HepG2 (cell line): ENCODE measurements around the gene FTCD. TPM values are rescaled to one million over a fixed set of nuclear protein-coding genes. Genes with fewer than 3 reads are reported as not detected.

Experiments used
- ATAC-seq: fragments of 200-7000 bp; cut with Tn5 transposase; 3 replicates; pipeline ENCODE4 v1.9.1; 2020; ENCODE audit warnings: mild to moderate bottlenecking, moderate library complexity
- BruUV-seq: library from RNA; stranded (reverse); fragments of 400-500 nt; replicated peaks from 2 replicates; lab custom pipeline; 2021; lab: Mats Ljungman, UMichigan
- CTCF ChIA-PET: fragments of 300-600 bp; formaldehyde crosslinking; extraction: SDS; loops from one replicate; lab custom pipeline; 2021; ENCODE audit warnings: low total read pairs, inconsistent platforms, low intra/inter-chr PET ratio; lab: Yijun Ruan, JAX
- POLR2A ChIA-PET: fragments of 350-600 bp; sonication (Branson Sonifier 250); formaldehyde crosslinking; loops from one replicate; lab custom pipeline; 2020; ENCODE audit warnings: antibody characterized with exemption, inconsistent platforms; lab: Yijun Ruan, JAX
- DNase-seq: peaks from one replicate; pipeline ENCODE4 v3.0.0-alpha.2; 2015; ENCODE audit warnings: low spot score
- FAIRE-seq: peaks from 3 replicates; lab custom pipeline; 2011; peaks lifted over from hg19 to GRCh38; lab: Jason Lieb, UNC
- H2AFZ ChIP-seq: one replicate; pipeline ENCODE4 v1.6.1; 2011; ENCODE audit warnings: low read length, inconsistent platforms
- H3K27ac ChIP-seq: fragments of 300-600 bp; 3 replicates; pipeline ENCODE4 v1.8.0; 2011; ENCODE audit warnings: mixed run types, mild to moderate bottlenecking, mixed read lengths, low read length, inconsistent platforms; ENCODE audit not compliant: insufficient read depth; ENCODE audit errors: extremely low read length
- H3K27me3 ChIP-seq, 2 experiments: fragments of 200-600 bp in 1 of 2; 2 replicates in 1 of 2; 3 replicates in 1 of 2; pipeline versions ENCODE4 v1.6.0 to v1.8.0; 2011; ENCODE audit warnings: low read length in 2 of 2, mild to moderate bottlenecking in 2 of 2, moderate library complexity in 2 of 2, inconsistent platforms in 1 of 2; ENCODE audit not compliant: insufficient read depth in 2 of 2, control insufficient read depth in 1 of 2
- H3K36me3 ChIP-seq, 2 experiments: fragments of 200-600 bp in 1 of 2; replicated peaks in 1 of 2; 2 replicates in 1 of 2; 3 replicates in 1 of 2; pipeline versions ENCODE4 v1.5.1 to v1.8.0; 2011; ENCODE audit warnings: low read length in 2 of 2, inconsistent platforms in 1 of 2; ENCODE audit not compliant: insufficient read depth in 2 of 2, control insufficient read depth in 1 of 2
- H3K4me1 ChIP-seq: 2 replicates; pipeline ENCODE4 v1.5.1; 2012; ENCODE audit warnings: low read length, inconsistent platforms; ENCODE audit not compliant: insufficient read depth
- H3K4me2 ChIP-seq: 2 replicates; pipeline ENCODE4 v1.6.0; 2011; ENCODE audit warnings: low read depth, low read length, inconsistent platforms
- H3K4me3 ChIP-seq, 3 experiments: fragments of 200-600 bp in 1 of 3; sonication (generic), shearing (Covaris generic) in 1 of 3; replicated peaks in 1 of 3; 2 replicates each; pipeline ENCODE4 v1.5.1; 2011 to 2016; ENCODE audit warnings: low read length in 3 of 3, inconsistent platforms in 2 of 3, low read depth in 2 of 3, mild to moderate bottlenecking in 2 of 3, control low read depth in 1 of 3, mixed read lengths in 1 of 3; ENCODE audit not compliant: insufficient read depth in 1 of 3
- H3K79me2 ChIP-seq: one replicate; pipeline ENCODE4 v1.6.1; 2011; ENCODE audit warnings: low read length, inconsistent platforms; ENCODE audit not compliant: insufficient read depth
- H3K9ac ChIP-seq: 2 replicates; pipeline ENCODE4 v1.6.0; 2011; ENCODE audit warnings: mild to moderate bottlenecking, low read depth, low read length, inconsistent platforms; ENCODE audit not compliant: insufficient read depth
- H3K9me3 ChIP-seq: 2 replicates; pipeline ENCODE4 v1.5.1; 2012; ENCODE audit warnings: mild to moderate bottlenecking, low read length
- H4K20me1 ChIP-seq: 2 replicates; pipeline ENCODE4 v1.6.0; 2011; ENCODE audit warnings: inconsistent platforms, mild to moderate bottlenecking, low read length, moderate library complexity; ENCODE audit not compliant: insufficient read depth
- ATM ChIP-seq: fragments of 450-650 bp; IDR thresholded peaks from 2 replicates; pipeline ENCODE4 v1.7.1; 2017; ENCODE audit warnings: mild to moderate bottlenecking, borderline replicate concordance
- ELF3 ChIP-seq: IDR thresholded peaks from 2 replicates; pipeline ENCODE4 v1.6.1; 2016; ENCODE audit warnings: missing genetic modification reagents, missing compliant biosample characterization
- FOSL1 ChIP-seq: sonication (generic); formaldehyde crosslinking; IDR thresholded peaks from 2 replicates; pipeline ENCODE4 v1.9.0; 2021; ENCODE audit warnings: missing genetic modification reagents, borderline replicate concordance
- GZF1 ChIP-seq: sonication (generic); formaldehyde crosslinking; IDR thresholded peaks from 2 replicates; pipeline ENCODE4 v1.5.1; 2020; ENCODE audit warnings: mild to moderate bottlenecking, missing genetic modification reagents
- ZIK1 ChIP-seq: sonication (generic); formaldehyde crosslinking; IDR thresholded peaks from 2 replicates; pipeline ENCODE4 v1.5.0; 2020; ENCODE audit warnings: mild to moderate bottlenecking, low read depth, missing genetic modification reagents, borderline replicate concordance
- ZNF484 ChIP-seq: sonication (generic); formaldehyde crosslinking; IDR thresholded peaks from 2 replicates; pipeline ENCODE4 v1.5.1; 2020; ENCODE audit warnings: mild to moderate bottlenecking, low read depth, missing genetic modification reagents, borderline replicate concordance
- ZNF567 ChIP-seq: sonication (generic); formaldehyde crosslinking; IDR thresholded peaks from 2 replicates; pipeline ENCODE4 v1.8.1; 2023; ENCODE audit warnings: mild to moderate bottlenecking, missing genetic modification reagents, borderline replicate concordance
- ZNF766 ChIP-seq: sonication (generic); formaldehyde crosslinking; IDR thresholded peaks from 2 replicates; pipeline ENCODE4 v1.5.0; 2020; ENCODE audit warnings: missing genetic modification reagents, borderline replicate concordance
- ZNF780A ChIP-seq: sonication (generic); formaldehyde crosslinking; IDR thresholded peaks from 2 replicates; pipeline ENCODE4 v1.8.0; 2022; ENCODE audit warnings: mild to moderate bottlenecking, missing genetic modification reagents, moderate library complexity
- ZNF790 ChIP-seq: sonication (generic); formaldehyde crosslinking; IDR thresholded peaks from 2 replicates; pipeline ENCODE4 v1.8.0; 2022; ENCODE audit warnings: missing genetic modification reagents, mild to moderate bottlenecking, borderline replicate concordance
- WGBS: methylation state at CpG from one replicate; pipeline ENCODE4 v1.1.6; 2017; ENCODE audit warnings: low lambda C conversion rate; 5-methylcytosine and 5-hydroxymethylcytosine counted together
- in situ Hi-C: cut with HindIII; loops from 2 replicates; pipeline ENCODE4 v1.10.0; 2017; ENCODE audit warnings: low pct_unique_long_range_greater_than_20kb; ENCODE audit not compliant: extremely low pct_ligation_motif_present
- intact Hi-C: fragments of 100-400 bp; cut with micrococcal nuclease; formaldehyde crosslinking; loops from one replicate; pipeline ENCODE4 v1.10.0; 2022; ENCODE audit not compliant: unreplicated experiment
- polyA plus RNA-seq, 8 experiments: library from polyadenylated mRNA; depleted of rRNA in 3 of 8; stranded (reverse) in 7 of 8; unstranded in 1 of 8; fragments of >200 nt; fragmentation: Illumina TruSeq in 4 of 8; extraction: Trizol in 4 of 8; gene quantifications; 2 replicates each; pipeline versions ENCODE4 v1.2.1 to v1.2.3, GENCODE V29; 2011 to 2016; ENCODE audit warnings: low read depth in 4 of 8, missing spikeins in 1 of 8, mixed read lengths in 1 of 8; ENCODE audit not compliant: insufficient read depth in 1 of 8
- total RNA-seq, 5 experiments: library from RNA; depleted of rRNA; stranded (reverse); fragments of >200 nt; fragmentation: Illumina TruSeq; extraction: Trizol; gene quantifications; 2 replicates each; pipeline ENCODE4 v1.2.3, GENCODE V29; 2016; ENCODE audit warnings: low read depth in 1 of 5
- TF ChIP-seq, protein P1 (sequence below): sonication (generic); formaldehyde crosslinking; IDR thresholded peaks from 2 replicates; pipeline ENCODE4 v1.8.1; 2022; ENCODE audit warnings: low read depth, mild to moderate bottlenecking, missing genetic modification reagents
- TF ChIP-seq, protein P2 (sequence below): sonication (generic); formaldehyde crosslinking; IDR thresholded peaks from 2 replicates; pipeline ENCODE4 v1.4.0; 2020; ENCODE audit warnings: missing genetic modification reagents, borderline replicate concordance

Gene FTCD
- total and polyA plus RNA-seq, 2 of the 13 experiments (the other 11 are each of a cell fraction or from before 2014, with no cell fraction given), result 75.7 to 105 TPM

DNA sequence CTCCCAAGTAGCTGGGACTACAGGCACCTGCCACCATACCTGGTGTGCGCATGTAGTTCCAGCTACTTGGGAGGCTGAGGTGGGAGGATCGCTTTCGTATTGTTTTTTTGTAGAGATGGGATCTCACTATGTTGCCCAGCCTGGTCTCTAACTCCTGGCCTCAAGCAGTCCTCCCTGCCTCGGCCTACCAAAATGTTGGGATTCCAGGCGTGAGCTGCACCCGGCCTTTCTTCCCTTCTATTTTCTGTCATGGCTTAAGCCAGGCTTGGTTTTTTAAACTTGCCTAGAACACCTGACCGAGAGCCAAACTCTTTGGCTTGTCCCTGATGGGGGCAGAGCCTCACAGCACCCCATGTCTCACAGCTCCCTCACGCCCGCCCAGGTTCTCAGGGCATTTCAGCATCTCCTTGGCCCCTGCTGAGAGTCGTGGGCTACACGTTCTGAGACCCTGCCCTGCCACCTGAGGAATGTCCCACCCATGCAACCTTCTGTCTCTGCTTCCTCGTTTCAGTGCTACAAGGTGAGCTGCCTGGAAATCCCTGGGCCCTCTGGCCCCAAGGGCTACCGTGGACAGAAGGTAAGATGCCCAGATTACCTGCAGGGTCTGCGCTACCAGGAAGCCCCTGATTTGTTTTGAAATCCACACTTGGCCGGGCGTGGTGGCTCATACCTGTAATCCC is 41.7 kb downstream of the FTCD start:
- in situ Hi-C loops (no loop called here), intact Hi-C loops (no loop called here)
- H3K27ac ChIP-seq, result no peak overlapping the region
- BruUV-seq, result no TSS peak
- FAIRE-seq (no peak), ATAC-seq (no peak)
- H3K4me2 ChIP-seq, result no peak overlapping the region
- H3K79me2 ChIP-seq, result no peaks in the 10 kb centered on the region
- WGBS, result 45% methylated on average over 15 of the region's 16 CpGs
- POLR2A ChIA-PET, result no interaction called here
- H3K36me3 ChIP-seq, result no peaks in the 10 kb centered on the region
- no peaks in the 10 kb centered on the region for H3K4me1 ChIP-seq
- CTCF ChIA-PET, result no interaction called here
- no peaks in the 10 kb centered on the region for H4K20me1 ChIP-seq
- H3K9ac ChIP-seq, result no peak overlapping the region
- H3K4me3 ChIP-seq, result no peak overlapping the region
- TF ChIP-seq ZNF766 (CRISPR knock-in tag), result no peak
- TF ChIP-seq ZNF790, result no peak
- TF ChIP-seq ATM, result no peak
- no peak for TF ChIP-seq GZF1 (CRISPR knock-in tag)
- TF ChIP-seq, protein P1, sequence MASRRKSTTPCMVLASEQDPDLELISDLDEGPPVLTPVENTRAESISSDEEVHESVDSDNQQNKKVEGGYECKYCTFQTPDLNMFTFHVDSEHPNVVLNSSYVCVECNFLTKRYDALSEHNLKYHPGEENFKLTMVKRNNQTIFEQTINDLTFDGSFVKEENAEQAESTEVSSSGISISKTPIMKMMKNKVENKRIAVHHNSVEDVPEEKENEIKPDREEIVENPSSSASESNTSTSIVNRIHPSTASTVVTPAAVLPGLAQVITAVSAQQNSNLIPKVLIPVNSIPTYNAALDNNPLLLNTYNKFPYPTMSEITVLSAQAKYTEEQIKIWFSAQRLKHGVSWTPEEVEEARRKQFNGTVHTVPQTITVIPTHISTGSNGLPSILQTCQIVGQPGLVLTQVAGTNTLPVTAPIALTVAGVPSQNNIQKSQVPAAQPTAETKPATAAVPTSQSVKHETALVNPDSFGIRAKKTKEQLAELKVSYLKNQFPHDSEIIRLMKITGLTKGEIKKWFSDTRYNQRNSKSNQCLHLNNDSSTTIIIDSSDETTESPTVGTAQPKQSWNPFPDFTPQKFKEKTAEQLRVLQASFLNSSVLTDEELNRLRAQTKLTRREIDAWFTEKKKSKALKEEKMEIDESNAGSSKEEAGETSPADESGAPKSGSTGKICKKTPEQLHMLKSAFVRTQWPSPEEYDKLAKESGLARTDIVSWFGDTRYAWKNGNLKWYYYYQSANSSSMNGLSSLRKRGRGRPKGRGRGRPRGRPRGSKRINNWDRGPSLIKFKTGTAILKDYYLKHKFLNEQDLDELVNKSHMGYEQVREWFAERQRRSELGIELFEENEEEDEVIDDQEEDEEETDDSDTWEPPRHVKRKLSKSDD, result no peak
- TF ChIP-seq ZNF484, result no peak
- no peak for TF ChIP-seq ZNF780A
- TF ChIP-seq FOSL1, result no peak
- TF ChIP-seq, protein P2, sequence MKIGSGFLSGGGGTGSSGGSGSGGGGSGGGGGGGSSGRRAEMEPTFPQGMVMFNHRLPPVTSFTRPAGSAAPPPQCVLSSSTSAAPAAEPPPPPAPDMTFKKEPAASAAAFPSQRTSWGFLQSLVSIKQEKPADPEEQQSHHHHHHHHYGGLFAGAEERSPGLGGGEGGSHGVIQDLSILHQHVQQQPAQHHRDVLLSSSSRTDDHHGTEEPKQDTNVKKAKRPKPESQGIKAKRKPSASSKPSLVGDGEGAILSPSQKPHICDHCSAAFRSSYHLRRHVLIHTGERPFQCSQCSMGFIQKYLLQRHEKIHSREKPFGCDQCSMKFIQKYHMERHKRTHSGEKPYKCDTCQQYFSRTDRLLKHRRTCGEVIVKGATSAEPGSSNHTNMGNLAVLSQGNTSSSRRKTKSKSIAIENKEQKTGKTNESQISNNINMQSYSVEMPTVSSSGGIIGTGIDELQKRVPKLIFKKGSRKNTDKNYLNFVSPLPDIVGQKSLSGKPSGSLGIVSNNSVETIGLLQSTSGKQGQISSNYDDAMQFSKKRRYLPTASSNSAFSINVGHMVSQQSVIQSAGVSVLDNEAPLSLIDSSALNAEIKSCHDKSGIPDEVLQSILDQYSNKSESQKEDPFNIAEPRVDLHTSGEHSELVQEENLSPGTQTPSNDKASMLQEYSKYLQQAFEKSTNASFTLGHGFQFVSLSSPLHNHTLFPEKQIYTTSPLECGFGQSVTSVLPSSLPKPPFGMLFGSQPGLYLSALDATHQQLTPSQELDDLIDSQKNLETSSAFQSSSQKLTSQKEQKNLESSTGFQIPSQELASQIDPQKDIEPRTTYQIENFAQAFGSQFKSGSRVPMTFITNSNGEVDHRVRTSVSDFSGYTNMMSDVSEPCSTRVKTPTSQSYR (CRISPR knock-in tag), result no peak
- no peak for TF ChIP-seq ELF3 (CRISPR knock-in tag)
- no peak for TF ChIP-seq ZIK1 (CRISPR knock-in tag)
- TF ChIP-seq ZNF567 (CRISPR knock-in tag), result no peak
- TF ChIP-seq, all 625 proteins: peak for 0
- no peak overlapping the region for H2AFZ ChIP-seq
- peaks cover 5% of the 10 kb centered on the region; the same call in 1 of the 2 replicates for H3K9me3 ChIP-seq
- H3K27me3 ChIP-seq, result peaks cover 4 to 38% of the 10 kb centered on the region in 2 experiments; a peak in 3 of 5 replicates
- DNase-seq, result no peak
